GM23338 (cell line): ENCODE measurements around the gene CDKN2A. TPM values are rescaled to one million over a fixed set of nuclear protein-coding genes. Genes with fewer than 3 reads are reported as not detected.

Experiments used
- ATAC-seq: fragments of 200-7000 bp; cut with Tn5 transposase; 3 replicates; pipeline ENCODE4 v1.9.1; 2020
- DNase-seq: peaks from one replicate; pipeline ENCODE4 v3.0.0-alpha.2; 2015; ENCODE audit warnings: low spot score
- H2AFZ ChIP-seq: fragments of 200-600 bp; sonication (generic); 2 replicates; pipeline ENCODE4 v1.8.0; 2016; ENCODE audit warnings: antibody characterized with exemption, mild to moderate bottlenecking, moderate library complexity
- H3F3A ChIP-seq: fragments of 200-600 bp; sonication (generic); replicated peaks from 2 replicates; pipeline ENCODE4 v1.8.0; 2017; ENCODE audit warnings: antibody characterized with exemption, mixed run types, low read depth
- H3K27ac ChIP-seq: fragments of 200-600 bp; sonication (generic); 2 replicates; pipeline ENCODE4 v1.6.1; 2016; ENCODE audit warnings: low read depth
- H3K27me3 ChIP-seq: fragments of 200-600 bp; sonication (generic); 2 replicates; pipeline ENCODE4 v1.8.0; 2016; ENCODE audit warnings: mild to moderate bottlenecking, mixed run types, moderate library complexity; ENCODE audit not compliant: insufficient read depth
- H3K36me3 ChIP-seq: fragments of 200-600 bp; sonication (generic); 2 replicates; pipeline ENCODE4 v1.8.0; 2016; ENCODE audit warnings: mild to moderate bottlenecking; ENCODE audit not compliant: insufficient read depth
- H3K4me1 ChIP-seq: fragments of 200-600 bp; sonication (generic); 2 replicates; pipeline ENCODE4 v1.8.0; 2016; ENCODE audit warnings: mild to moderate bottlenecking, moderate library complexity; ENCODE audit not compliant: insufficient read depth
- H3K4me2 ChIP-seq: fragments of 200-600 bp; sonication (generic); 2 replicates; pipeline ENCODE4 v1.7.1; 2017; ENCODE audit warnings: mixed run types
- H3K4me3 ChIP-seq: fragments of 200-600 bp; sonication (generic); 2 replicates; pipeline ENCODE4 v1.6.1; 2016; ENCODE audit warnings: mixed run types
- H3K79me2 ChIP-seq: fragments of 200-600 bp; sonication (generic); replicated peaks from 2 replicates; pipeline ENCODE4 v1.8.0; 2017; ENCODE audit warnings: mild to moderate bottlenecking; ENCODE audit not compliant: insufficient read depth
- H3K9me2 ChIP-seq: fragments of 200-600 bp; sonication (generic); 2 replicates; pipeline ENCODE4 v1.8.0; 2017; ENCODE audit not compliant: insufficient read depth
- H4K20me1 ChIP-seq: fragments of 200-600 bp; sonication (generic); replicated peaks from 2 replicates; pipeline ENCODE4 v1.8.0; 2017; ENCODE audit warnings: mild to moderate bottlenecking; ENCODE audit not compliant: insufficient read depth
- H3K27ac Mint-ChIP-seq: 2 replicates; pipeline ENCODE4 v1.8.0; 2020; ENCODE audit warnings: inconsistent platforms, mild to moderate bottlenecking, moderate library complexity, mixed read lengths
- H3K27me3 Mint-ChIP-seq: 3 replicates; pipeline ENCODE4 v1.8.0; 2022; ENCODE audit warnings: low read depth, mild to moderate bottlenecking, moderate library complexity, mixed read lengths, inconsistent platforms; ENCODE audit not compliant: insufficient read depth, poor library complexity
- H3K36me3 Mint-ChIP-seq: 3 replicates; pipeline ENCODE4 v1.8.0; 2021; ENCODE audit warnings: low read depth, mild to moderate bottlenecking, inconsistent platforms, moderate library complexity, mixed read lengths
- H3K4me1 Mint-ChIP-seq: 3 replicates; pipeline ENCODE4 v1.8.0; 2020; ENCODE audit warnings: mild to moderate bottlenecking, inconsistent platforms, mixed read lengths
- H3K4me3 Mint-ChIP-seq: 3 replicates; pipeline ENCODE4 v1.8.0; 2021; ENCODE audit warnings: moderate library complexity, mild to moderate bottlenecking, inconsistent platforms, mixed read lengths
- H3K9me3 Mint-ChIP-seq: 3 replicates; pipeline ENCODE4 v1.8.0; 2020; ENCODE audit warnings: moderate library complexity, mild to moderate bottlenecking, inconsistent platforms, mixed read lengths
- EZH2 ChIP-seq: fragments of 200-600 bp; sonication (generic); IDR thresholded peaks from one replicate; pipeline ENCODE4 v1.8.0; 2017; ENCODE audit warnings: antibody characterized with exemption, mild to moderate bottlenecking, low read depth; ENCODE audit not compliant: unreplicated experiment
- POLR2AphosphoS5 ChIP-seq: IDR thresholded peaks from 2 replicates; pipeline ENCODE4 v1.6.1; 2016; ENCODE audit warnings: antibody characterized with exemption, low read depth
- ZNF114 ChIP-seq: fragments of 250-450 bp; sonication (Bioruptor Pico); IDR thresholded peaks from 2 replicates; pipeline ENCODE4 v1.5.0; 2020; ENCODE audit warnings: mild to moderate bottlenecking, moderate library complexity
- polyA plus RNA-seq: library from polyadenylated mRNA; unstranded; fragments of >200 nt; fragmentation: Nextera tagmentation; extraction: Ambion mirVana; gene quantifications from 2 replicates; pipeline ENCODE4 v1.2.1, GENCODE V29; 2016
- total RNA-seq: library from RNA; depleted of rRNA; stranded (reverse); fragments of >200 nt; shearing (Covaris generic); gene quantifications from 2 replicates; pipeline ENCODE4 v1.2.3, GENCODE V29; 2014
- TF ChIP-seq, protein P1 (sequence below): fragments of 250-450 bp; sonication (Bioruptor Pico); IDR thresholded peaks from 2 replicates; pipeline ENCODE4 v1.5.0; 2020; ENCODE audit warnings: mild to moderate bottlenecking, moderate library complexity

Gene CDKN2A
- total and polyA plus RNA-seq, 2 experiments from 2014 or later, result 0.87 to 2.7 TPM

- TF ChIP-seq, protein P1, sequence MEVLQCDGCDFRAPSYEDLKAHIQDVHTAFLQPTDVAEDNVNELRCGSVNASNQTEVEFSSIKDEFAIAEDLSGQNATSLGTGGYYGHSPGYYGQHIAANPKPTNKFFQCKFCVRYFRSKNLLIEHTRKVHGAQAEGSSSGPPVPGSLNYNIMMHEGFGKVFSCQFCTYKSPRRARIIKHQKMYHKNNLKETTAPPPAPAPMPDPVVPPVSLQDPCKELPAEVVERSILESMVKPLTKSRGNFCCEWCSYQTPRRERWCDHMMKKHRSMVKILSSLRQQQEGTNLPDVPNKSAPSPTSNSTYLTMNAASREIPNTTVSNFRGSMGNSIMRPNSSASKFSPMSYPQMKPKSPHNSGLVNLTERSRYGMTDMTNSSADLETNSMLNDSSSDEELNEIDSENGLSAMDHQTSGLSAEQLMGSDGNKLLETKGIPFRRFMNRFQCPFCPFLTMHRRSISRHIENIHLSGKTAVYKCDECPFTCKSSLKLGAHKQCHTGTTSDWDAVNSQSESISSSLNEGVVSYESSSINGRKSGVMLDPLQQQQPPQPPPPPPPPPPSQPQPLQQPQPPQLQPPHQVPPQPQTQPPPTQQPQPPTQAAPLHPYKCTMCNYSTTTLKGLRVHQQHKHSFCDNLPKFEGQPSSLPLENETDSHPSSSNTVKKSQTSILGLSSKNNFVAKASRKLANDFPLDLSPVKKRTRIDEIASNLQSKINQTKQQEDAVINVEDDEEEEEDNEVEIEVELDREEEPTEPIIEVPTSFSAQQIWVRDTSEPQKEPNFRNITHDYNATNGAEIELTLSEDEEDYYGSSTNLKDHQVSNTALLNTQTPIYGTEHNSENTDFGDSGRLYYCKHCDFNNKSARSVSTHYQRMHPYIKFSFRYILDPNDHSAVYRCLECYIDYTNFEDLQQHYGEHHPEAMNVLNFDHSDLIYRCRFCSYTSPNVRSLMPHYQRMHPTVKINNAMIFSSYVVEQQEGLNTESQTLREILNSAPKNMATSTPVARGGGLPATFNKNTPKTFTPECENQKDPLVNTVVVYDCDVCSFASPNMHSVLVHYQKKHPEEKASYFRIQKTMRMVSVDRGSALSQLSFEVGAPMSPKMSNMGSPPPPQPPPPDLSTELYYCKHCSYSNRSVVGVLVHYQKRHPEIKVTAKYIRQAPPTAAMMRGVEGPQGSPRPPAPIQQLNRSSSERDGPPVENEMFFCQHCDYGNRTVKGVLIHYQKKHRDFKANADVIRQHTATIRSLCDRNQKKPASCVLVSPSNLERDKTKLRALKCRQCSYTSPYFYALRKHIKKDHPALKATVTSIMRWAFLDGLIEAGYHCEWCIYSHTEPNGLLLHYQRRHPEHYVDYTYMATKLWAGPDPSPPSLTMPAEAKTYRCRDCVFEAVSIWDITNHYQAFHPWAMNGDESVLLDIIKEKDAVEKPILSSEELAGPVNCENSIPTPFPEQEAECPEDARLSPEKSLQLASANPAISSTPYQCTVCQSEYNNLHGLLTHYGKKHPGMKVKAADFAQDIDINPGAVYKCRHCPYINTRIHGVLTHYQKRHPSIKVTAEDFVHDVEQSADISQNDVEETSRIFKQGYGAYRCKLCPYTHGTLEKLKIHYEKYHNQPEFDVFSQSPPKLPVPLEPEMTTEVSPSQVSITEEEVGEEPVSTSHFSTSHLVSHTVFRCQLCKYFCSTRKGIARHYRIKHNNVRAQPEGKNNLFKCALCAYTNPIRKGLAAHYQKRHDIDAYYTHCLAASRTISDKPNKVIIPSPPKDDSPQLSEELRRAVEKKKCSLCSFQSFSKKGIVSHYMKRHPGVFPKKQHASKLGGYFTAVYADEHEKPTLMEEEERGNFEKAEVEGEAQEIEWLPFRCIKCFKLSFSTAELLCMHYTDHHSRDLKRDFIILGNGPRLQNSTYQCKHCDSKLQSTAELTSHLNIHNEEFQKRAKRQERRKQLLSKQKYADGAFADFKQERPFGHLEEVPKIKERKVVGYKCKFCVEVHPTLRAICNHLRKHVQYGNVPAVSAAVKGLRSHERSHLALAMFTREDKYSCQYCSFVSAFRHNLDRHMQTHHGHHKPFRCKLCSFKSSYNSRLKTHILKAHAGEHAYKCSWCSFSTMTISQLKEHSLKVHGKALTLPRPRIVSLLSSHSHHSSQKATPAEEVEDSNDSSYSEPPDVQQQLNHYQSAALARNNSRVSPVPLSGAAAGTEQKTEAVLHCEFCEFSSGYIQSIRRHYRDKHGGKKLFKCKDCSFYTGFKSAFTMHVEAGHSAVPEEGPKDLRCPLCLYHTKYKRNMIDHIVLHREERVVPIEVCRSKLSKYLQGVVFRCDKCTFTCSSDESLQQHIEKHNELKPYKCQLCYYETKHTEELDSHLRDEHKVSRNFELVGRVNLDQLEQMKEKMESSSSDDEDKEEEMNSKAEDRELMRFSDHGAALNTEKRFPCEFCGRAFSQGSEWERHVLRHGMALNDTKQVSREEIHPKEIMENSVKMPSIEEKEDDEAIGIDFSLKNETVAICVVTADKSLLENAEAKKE (CRISPR knock-in tag), result no peak
- TF ChIP-seq POLR2AphosphoS5, result no peak
- no peak for TF ChIP-seq ZNF114 (CRISPR knock-in tag)
Measured at GRCh38 chr9:21968331-21969010, 25.7 kb downstream of the CDKN2A start (continued).

DNA sequence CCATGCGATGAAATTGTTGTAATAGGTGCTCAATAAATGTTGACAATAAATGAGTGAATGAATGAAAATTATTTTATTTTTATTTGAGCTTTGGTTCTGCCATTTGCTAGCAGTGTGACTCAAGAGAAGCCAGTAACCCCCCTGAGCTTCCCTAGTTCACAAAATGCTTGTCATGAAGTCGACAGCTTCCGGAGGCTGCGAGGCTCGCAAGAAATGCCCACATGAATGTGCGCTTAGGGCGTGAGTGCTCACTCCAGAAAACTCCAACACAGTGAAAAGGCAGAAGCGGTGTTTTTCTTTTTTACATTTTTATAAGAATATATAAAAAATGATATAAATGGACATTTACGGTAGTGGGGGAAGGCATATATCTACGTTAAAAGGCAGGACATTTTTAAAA, 26.5 kb downstream of the CDKN2A start:
- peaks cover 54% of the 10 kb centered on the region for H3K4me1 ChIP-seq
- ATAC-seq (no peak), DNase-seq (peak; percentile 26)
- H3K36me3 ChIP-seq, result no peaks in the 10 kb centered on the region; the same call in 1 of the 2 replicates
- H3K4me1 Mint-ChIP-seq, result peaks cover 46% of the 10 kb centered on the region
- H3K27me3 ChIP-seq, result peaks cover 100% of the 10 kb centered on the region
- H3K4me3 Mint-ChIP-seq, result peak overlapping the region; percentile 36; the same call in 1 of the 3 replicates
- peaks cover 3% of the 10 kb centered on the region for H3K9me3 Mint-ChIP-seq
- peaks cover 99% of the 10 kb centered on the region for H3K27me3 Mint-ChIP-seq
- no peaks in the 10 kb centered on the region; the same call in 2 of the 3 replicates for H3K36me3 Mint-ChIP-seq
- H3K4me3 ChIP-seq, result no peak overlapping the region
- H3K4me2 ChIP-seq, result peak overlapping the region; percentile 55
- no peaks in the 10 kb centered on the region for H3K9me2 ChIP-seq
- peaks cover 50% of the 10 kb centered on the region for H3F3A ChIP-seq
- no peaks in the 10 kb centered on the region for H3K79me2 ChIP-seq
- TF ChIP-seq EZH2 (peak; percentile 76), POLR2AphosphoS5 (no peak)
- H4K20me1 ChIP-seq, result peaks cover 25% of the 10 kb centered on the region
- no peak overlapping the region for H2AFZ ChIP-seq
- H3K27ac Mint-ChIP-seq, result no peak overlapping the region
- no peak overlapping the region for H3K27ac ChIP-seq
